ENCODE data around the gene QARS1. TPM values are rescaled to one million over a fixed set of nuclear protein-coding genes. Genes with fewer than 3 reads are reported as not detected.

QARS1 gene
- total and polyA plus RNA-seq, 3 donors from 2014 or later = 175 to 246 (median 198) TPM

- no peaks in the 10 kb centered on the region for H3K9me3 ChIP-seq
- no peaks in the 10 kb centered on the region for H3K36me3 ChIP-seq (ENCODE audit: low read depth, missing control alignments)
- DNase-seq = no peak
- WGBS, 2 donors = 89 to 92% methylated on average over 9 to 13 of the region's 13 CpGs
- no peak overlapping the region for H3K27ac ChIP-seq
- TF ChIP-seq CTCF (IDR thresholded peaks at IDR 0.05) = no peak
- TF ChIP-seq POLR2A (IDR thresholded peaks at IDR 0.05) = no peak
- peaks cover 9% of the 10 kb centered on the region for H3K4me1 ChIP-seq
- H3K4me3 ChIP-seq = no peak overlapping the region
- intact Hi-C loops (cut with DNase I; ENCODE audit: low total_unique reads) = loop anchor here (10.0 kb wide), 1 partner anchor 74 kb away; the partner anchor contains the start of genes IMPDH2 and NDUFAF3
- no peaks in the 10 kb centered on the region for H3K27me3 ChIP-seq
Observed at GRCh38 chr3:49098910-49099630, 5.5 kb downstream of the QARS1 start.

DNA sequence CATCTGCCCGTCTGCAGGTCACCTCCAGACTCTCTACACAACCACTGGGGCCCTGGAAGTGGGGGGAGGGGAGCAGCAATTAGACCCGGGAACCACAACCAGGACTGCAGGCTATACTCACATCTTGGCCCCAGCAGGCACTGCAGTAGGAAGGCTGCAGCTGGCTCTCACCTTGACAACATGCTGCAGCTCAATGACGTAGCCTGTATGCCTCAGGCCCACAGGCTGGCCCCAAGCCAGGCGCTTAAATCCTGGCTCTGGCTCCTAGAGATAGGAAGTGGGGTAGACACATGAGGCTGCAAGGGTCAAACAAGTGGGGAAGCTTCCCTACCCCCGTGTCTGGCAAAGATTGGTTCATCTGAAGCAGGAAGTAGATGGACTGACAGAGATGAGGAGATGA is 6.1 kb downstream of the QARS1 start:
- H3K36me3 ChIP-seq (ENCODE audit: low read depth, missing control alignments) = no peaks in the 10 kb centered on the region
- no peak for TF ChIP-seq POLR2A (IDR thresholded peaks at IDR 0.05)
- no peak for TF ChIP-seq CTCF (IDR thresholded peaks at IDR 0.05)
- no peaks in the 10 kb centered on the region for H3K9me3 ChIP-seq
- WGBS, 2 donors = 51 to 63% methylated on average over 5 of the region's 5 CpGs
- H3K27ac ChIP-seq = no peak overlapping the region
- no peaks in the 10 kb centered on the region for H3K27me3 ChIP-seq
- intact Hi-C loops (cut with DNase I; ENCODE audit: low total_unique reads) = loop anchor here (10.0 kb wide), 1 partner anchor 74 kb away; the partner anchor contains the start of genes IMPDH2 and NDUFAF3
- H3K4me1 ChIP-seq = peaks cover 4% of the 10 kb centered on the region
- DNase-seq = no peak
- no peak overlapping the region for H3K4me3 ChIP-seq

- DNase-seq = peak; percentile 97
- Histone ChIP-seq H3K4me3 (peak within 1 kb of the TSS; percentile 99 to 100), H3K9me3 (no peaks in the 10 kb centered on the region), H3K4me1 (peaks cover 24% of the 10 kb centered on the region), H3K27ac (peak within 1 kb of the TSS; percentile 98), H3K27me3 (no peaks in the 10 kb centered on the region), H3K36me3 (ENCODE audit: low read depth, missing control alignments) (no peaks in the 10 kb centered on the region)
- intact Hi-C loops (cut with DNase I; ENCODE audit: low total_unique reads) = loop anchor here (10.0 kb wide), 1 partner anchor 69 kb away; the partner anchor contains the start of genes IMPDH2 and NDUFAF3
- peak; percentile 36 for TF ChIP-seq POLR2A (IDR thresholded peaks at IDR 0.05)
- TF ChIP-seq CTCF (IDR thresholded peaks at IDR 0.05) = peak in 2 of 3 experiments; percentile 49 to 50
- 0 to 3% methylated on average over 8 to 63 of the region's 65 CpGs for WGBS, 2 donors
Observed at GRCh38 chr3:49093853-49094767, 10.4 kb downstream of the QARS1 start, which contains the start of gene QRICH1. Gene QRICH1 (minus strand): TSS chr3:49094071. CDS start chr3:49077017, 17,054 bp downstream.

GRCh38 chr3:49092938-49093852 is 11.4 kb downstream of the QARS1 start:
- H3K9me3 ChIP-seq = no peaks in the 10 kb centered on the region
- intact Hi-C loops (cut with DNase I; ENCODE audit: low total_unique reads) = loop anchor here (10.0 kb wide), 1 partner anchor 68 kb away; the partner anchor contains the start of genes IMPDH2 and NDUFAF3
- H3K27ac ChIP-seq = peak overlapping the region; percentile 98
- H3K36me3 ChIP-seq (ENCODE audit: low read depth, missing control alignments) = no peaks in the 10 kb centered on the region
- H3K4me1 ChIP-seq = peaks cover 25% of the 10 kb centered on the region
- H3K4me3 ChIP-seq = peak overlapping the region; percentile 99 to 100
- WGBS, 2 donors = 0 to 1% methylated on average over 19 to 44 of the region's 86 CpGs
- TF ChIP-seq POLR2A (IDR thresholded peaks at IDR 0.05) = no peak
- TF ChIP-seq CTCF (IDR thresholded peaks at IDR 0.05) = no peak
- H3K27me3 ChIP-seq = no peaks in the 10 kb centered on the region
- DNase-seq = peak; percentile 93

Measured in testis (tissue), 3 donors.